ENCODE measurements around the gene MYOF. TPM values are rescaled to one million over a fixed set of nuclear protein-coding genes. Genes with fewer than 3 reads are reported as not detected.
"Not testable (repeated sequence)": the region's sequence is repeated elsewhere in the genome, so short reads cannot be mapped to it uniquely, and the experiment has no call there.

Gene MYOF
- total RNA-seq, 2 experiments from 2014 or later, result 0.91 to 1.9 TPM

DNA sequence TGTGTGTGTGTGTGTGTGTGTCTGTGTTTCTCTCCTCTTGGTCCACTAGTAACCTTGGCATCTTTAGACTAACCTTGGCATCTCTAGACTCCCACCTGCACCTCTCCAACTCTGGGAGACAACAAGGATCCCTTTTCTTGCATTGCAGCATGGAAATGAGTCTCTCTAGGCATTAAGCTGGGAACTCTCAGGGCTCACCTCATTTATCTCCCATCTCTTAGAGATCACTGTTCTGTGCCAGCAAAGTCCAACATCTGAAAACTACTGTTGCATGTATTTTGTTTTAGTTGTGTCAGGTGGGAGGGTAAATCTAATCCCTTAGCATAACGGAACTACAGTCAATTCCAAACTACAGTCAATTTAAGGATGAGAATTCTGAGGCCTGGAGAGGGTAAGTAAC, 38.7 kb downstream of the MYOF start:
- no peaks in the 10 kb centered on the region for H3K4me1 Mint-ChIP-seq
- H3K36me3 Mint-ChIP-seq, result no peaks in the 10 kb centered on the region
- H3K4me3 Mint-ChIP-seq, result no peak overlapping the region
- no peaks in the 10 kb centered on the region for H3K27me3 Mint-ChIP-seq
- no peak for ATAC-seq (ENCODE audit: low read depth)
- no peak overlapping the region for H3K27ac Mint-ChIP-seq
- POLR2A ChIA-PET, result no interaction called here
- H3K9me3 Mint-ChIP-seq, result no peaks in the 10 kb centered on the region
- no peak for DNase-seq

GRCh38 chr10:93442721-93443120, 39.4 kb downstream of the MYOF start:
- ATAC-seq (ENCODE audit: low read depth); H3K4me1 Mint-ChIP-seq; H3K9me3 Mint-ChIP-seq; H3K27ac Mint-ChIP-seq; DNase-seq; POLR2A ChIA-PET; H3K27me3 Mint-ChIP-seq; H3K36me3 Mint-ChIP-seq; H3K4me3 Mint-ChIP-seq: not testable (repeated sequence)

DNA sequence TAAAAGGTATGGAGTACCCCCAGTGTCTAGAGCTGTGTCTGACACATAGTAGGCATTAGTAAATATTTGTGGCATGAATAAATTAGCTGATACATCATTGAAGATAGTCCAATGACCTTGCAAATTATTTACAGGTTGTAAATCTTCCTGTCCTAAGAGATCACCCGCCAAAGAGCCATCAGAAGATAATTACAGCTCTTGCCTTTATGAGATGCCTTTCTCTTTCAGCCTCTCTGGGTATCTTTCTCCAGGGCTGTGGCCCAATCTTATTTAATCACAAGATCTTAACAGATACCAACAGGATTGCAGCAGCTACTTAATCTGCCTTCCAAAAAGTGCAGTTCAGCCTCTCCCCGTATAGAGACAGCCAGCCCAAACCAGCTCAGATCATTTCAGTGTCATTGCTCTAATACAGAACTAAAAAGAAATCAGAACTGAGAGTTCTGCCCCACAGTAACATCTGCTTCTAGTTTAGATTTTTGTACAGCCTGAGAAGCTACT, 41.5 kb downstream of the MYOF start:
- H3K9me3 Mint-ChIP-seq, result no peaks in the 10 kb centered on the region
- ATAC-seq (ENCODE audit: low read depth), result no peak
- no peaks in the 10 kb centered on the region for H3K27me3 Mint-ChIP-seq
- no peak overlapping the region for H3K4me3 Mint-ChIP-seq
- no peak for DNase-seq
- no peaks in the 10 kb centered on the region for H3K36me3 Mint-ChIP-seq
- POLR2A ChIA-PET, result no interaction called here
- H3K27ac Mint-ChIP-seq, result no peak overlapping the region
- no peaks in the 10 kb centered on the region for H3K4me1 Mint-ChIP-seq

DNA sequence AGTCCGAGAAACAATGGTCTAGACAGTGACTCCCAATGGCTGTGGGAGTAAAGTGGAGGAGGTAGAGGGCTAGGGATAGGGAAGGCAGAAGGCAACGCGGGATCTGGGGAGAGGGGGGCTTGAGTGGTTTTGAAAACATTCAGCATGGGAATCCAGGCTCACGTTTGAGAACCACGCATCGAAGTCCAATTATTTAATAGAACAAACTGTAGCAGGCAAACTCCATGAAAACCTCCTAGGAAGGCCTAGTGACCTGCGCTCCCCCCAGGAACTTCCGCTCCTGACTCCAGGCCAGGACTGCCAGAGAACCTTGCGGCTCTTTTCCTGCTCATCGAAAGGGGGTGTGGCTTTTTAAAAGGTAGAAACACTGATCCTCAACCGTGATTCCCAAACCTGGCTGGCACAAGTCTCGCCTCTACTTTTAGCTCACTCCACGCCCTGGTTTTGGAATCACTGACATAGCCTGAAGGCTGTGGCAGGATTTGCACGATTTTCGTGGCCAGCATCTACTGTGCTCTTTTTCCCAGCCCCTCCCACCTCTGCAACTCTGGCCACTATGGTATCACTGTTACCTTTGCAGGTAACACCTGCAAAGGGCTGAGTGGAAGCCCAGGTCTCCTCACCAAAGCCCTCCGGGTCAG, 43.4 kb downstream of the MYOF start:
- Mint-ChIP-seq H3K4me1 (no peaks in the 10 kb centered on the region), H3K4me3 (no peak overlapping the region), H3K27ac (no peak overlapping the region), H3K27me3 (no peaks in the 10 kb centered on the region), H3K36me3 (no peaks in the 10 kb centered on the region), H3K9me3 (no peaks in the 10 kb centered on the region)
- POLR2A ChIA-PET, result no interaction called here
- DNase-seq, result no peak
- no peak for ATAC-seq (ENCODE audit: low read depth)

- DNase-seq (no peak), ATAC-seq (ENCODE audit: low read depth) (no peak)
- POLR2A ChIA-PET, result no interaction called here
- Mint-ChIP-seq H3K9me3 (no peaks in the 10 kb centered on the region), H3K27me3 (no peaks in the 10 kb centered on the region), H3K4me3 (no peak overlapping the region), H3K27ac (no peak overlapping the region), H3K36me3 (no peaks in the 10 kb centered on the region), H3K4me1 (no peaks in the 10 kb centered on the region)
These were observed 44.1 kb downstream of the MYOF start for GRCh38 chr10:93437946-93438612.

- Mint-ChIP-seq H3K4me1 (no peaks in the 10 kb centered on the region), H3K4me3 (no peak overlapping the region), H3K36me3 (no peaks in the 10 kb centered on the region), H3K27ac (no peak overlapping the region), H3K27me3 (no peaks in the 10 kb centered on the region), H3K9me3 (no peaks in the 10 kb centered on the region)
- ATAC-seq (ENCODE audit: low read depth) (no peak), DNase-seq (no peak)
- POLR2A ChIA-PET, result no interaction called here
These were observed 44.8 kb downstream of the MYOF start for GRCh38 chr10:93437086-93437945.

- POLR2A ChIA-PET, result no interaction called here
- Mint-ChIP-seq H3K4me1 (no peaks in the 10 kb centered on the region), H3K27ac (no peak overlapping the region), H3K36me3 (no peaks in the 10 kb centered on the region), H3K27me3 (no peaks in the 10 kb centered on the region), H3K4me3 (no peak overlapping the region), H3K9me3 (no peaks in the 10 kb centered on the region)
- no peak for ATAC-seq (ENCODE audit: low read depth)
- no peak for DNase-seq
These were observed 45.5 kb downstream of the MYOF start for GRCh38 chr10:93436591-93437085.

DNA sequence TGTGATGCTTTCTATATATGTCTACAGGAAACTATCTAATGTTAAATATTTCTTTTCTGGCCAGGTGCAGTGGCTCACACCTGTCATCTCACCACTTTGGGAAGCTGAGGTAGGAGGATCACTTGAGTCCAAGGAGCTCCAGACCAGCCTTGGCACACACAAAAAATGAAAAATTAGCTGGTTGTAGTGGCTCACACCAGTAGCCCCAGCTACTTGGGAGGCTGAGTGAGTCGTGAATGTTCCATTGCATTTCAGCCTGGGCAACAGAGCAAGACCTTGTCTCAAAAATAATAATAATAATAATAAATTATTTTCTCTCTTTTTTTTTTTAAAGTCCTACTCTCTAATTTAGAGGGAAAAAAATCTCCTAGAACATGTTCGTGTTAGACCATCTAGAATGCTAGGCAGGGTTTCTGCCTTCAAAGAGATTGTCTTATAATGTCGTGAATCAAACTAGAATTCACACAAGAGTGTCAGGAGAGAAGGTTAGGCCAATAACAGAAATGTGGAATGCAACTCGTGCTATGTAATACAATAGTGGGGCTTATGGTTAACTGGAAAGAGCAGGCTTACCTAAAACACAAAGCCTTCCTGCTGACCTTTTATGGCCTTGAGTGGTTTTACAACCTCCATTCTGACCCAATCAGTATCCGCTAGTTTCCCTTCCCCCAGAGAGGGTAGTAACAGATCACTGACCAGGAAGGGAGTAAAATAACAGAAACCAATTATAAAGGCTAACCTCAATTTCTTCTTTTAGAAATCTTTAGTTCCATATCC, 46.3 kb downstream of the MYOF start:
- Mint-ChIP-seq H3K4me3 (no peak overlapping the region), H3K27me3 (no peaks in the 10 kb centered on the region), H3K36me3 (no peaks in the 10 kb centered on the region), H3K9me3 (no peaks in the 10 kb centered on the region), H3K27ac (no peak overlapping the region), H3K4me1 (no peaks in the 10 kb centered on the region)
- DNase-seq, result no peak
- ATAC-seq (ENCODE audit: low read depth), result no peak
- POLR2A ChIA-PET, result no interaction called here

DNA sequence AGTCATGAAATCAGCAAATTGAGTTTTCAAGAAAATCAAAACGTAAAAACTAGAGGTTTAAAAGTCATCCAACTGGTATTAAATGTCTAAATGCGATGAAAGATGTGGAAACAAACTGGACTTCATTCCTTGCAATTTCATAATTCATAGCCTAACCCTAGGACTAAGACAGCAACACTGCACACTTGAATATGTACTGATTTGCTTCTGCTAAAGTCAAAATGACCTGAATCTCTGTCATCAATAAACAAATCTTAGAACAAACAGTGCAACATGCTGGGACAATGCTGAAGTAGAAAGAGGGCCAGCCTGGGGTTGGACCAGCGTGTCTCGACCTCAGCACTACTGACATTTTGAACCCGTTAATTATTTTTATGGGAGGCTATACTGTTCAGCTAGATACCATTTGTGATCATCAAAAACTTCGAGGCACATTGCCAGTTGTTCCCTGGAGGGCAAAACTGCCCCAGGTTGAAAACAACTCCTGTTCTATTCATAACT, 47.1 kb downstream of the MYOF start:
- Mint-ChIP-seq H3K27me3 (no peaks in the 10 kb centered on the region), H3K36me3 (no peaks in the 10 kb centered on the region), H3K4me1 (no peaks in the 10 kb centered on the region), H3K4me3 (no peak overlapping the region), H3K9me3 (no peaks in the 10 kb centered on the region), H3K27ac (no peak overlapping the region)
- POLR2A ChIA-PET, result no interaction called here
- ATAC-seq (ENCODE audit: low read depth) (no peak), DNase-seq (no peak)

- Mint-ChIP-seq H3K27me3 (no peaks in the 10 kb centered on the region), H3K4me1 (peaks cover 6% of the 10 kb centered on the region), H3K9me3 (peaks cover 5% of the 10 kb centered on the region), H3K36me3 (peaks cover 5% of the 10 kb centered on the region), H3K27ac (no peak overlapping the region), H3K4me3 (no peak overlapping the region)
- no peak for ATAC-seq (ENCODE audit: low read depth)
- DNase-seq, result no peak
- POLR2A ChIA-PET, result no interaction called here
These were observed 50.8 kb downstream of the MYOF start for GRCh38 chr10:93431361-93431760.

DNA sequence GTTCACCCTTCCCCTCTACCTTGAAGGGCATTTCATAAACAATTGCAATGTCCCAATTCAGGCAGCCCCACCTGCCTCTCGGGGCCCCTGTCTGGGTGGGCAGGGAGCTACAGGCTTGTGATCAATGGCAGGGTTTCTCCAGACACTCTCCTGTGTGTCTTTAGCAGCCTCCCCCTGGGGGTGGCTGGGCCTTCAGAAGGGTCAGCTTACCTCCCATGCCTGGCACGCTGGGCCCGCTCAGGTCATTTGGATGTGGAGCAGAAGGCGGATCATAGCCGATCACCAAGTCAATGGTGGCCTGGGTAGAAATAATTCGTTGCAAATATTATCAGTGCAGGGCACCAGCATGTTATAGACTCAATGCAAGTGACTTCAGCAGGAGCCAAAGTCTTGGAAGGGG, 56.3 kb downstream of the MYOF start:
- Mint-ChIP-seq H3K27me3 (peaks cover 3% of the 10 kb centered on the region), H3K9me3 (peaks cover 5% of the 10 kb centered on the region), H3K4me1 (peaks cover 6% of the 10 kb centered on the region), H3K36me3 (peaks cover 5% of the 10 kb centered on the region), H3K4me3 (no peak overlapping the region), H3K27ac (no peak overlapping the region)
- ATAC-seq (ENCODE audit: low read depth), result no peak
- POLR2A ChIA-PET, result no interaction called here
- DNase-seq, result no peak

DNA sequence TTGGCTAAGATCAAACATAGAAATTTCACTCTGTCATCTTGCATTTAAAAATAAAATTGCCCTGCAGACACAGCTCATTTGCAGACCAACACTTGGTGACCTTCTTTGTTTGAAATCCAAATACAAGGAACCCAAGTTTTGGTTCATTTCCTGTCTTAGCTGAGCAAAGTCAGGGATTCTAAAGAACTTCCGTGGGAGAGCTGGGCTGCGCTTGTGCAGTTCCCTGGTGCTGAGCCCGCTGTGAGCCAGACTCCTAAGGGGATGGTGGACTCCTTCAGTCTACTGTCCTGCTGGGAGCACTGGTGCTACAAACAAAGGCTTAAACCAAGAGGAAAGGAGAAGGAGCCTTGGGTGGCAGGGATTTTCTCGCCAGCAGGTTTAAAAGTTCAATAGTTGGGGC, 60.0 kb downstream of the MYOF start:
- peaks cover 3% of the 10 kb centered on the region for H3K27me3 Mint-ChIP-seq
- no peaks in the 10 kb centered on the region for H3K9me3 Mint-ChIP-seq
- H3K27ac Mint-ChIP-seq, result no peak overlapping the region
- no peaks in the 10 kb centered on the region for H3K36me3 Mint-ChIP-seq
- ATAC-seq (ENCODE audit: low read depth) (no peak), DNase-seq (no peak)
- H3K4me1 Mint-ChIP-seq, result no peaks in the 10 kb centered on the region
- H3K4me3 Mint-ChIP-seq, result no peak overlapping the region
- POLR2A ChIA-PET, result no interaction called here

Measured in activated naive CD8-positive, alpha-beta T cell treated with anti-CD3 and anti-CD28 coated beads, Interleukin-2, amount 10 ng/mL, durations not matched to agents 7 days and 5 days (primary cell).